Neural progenitor cell (in vitro differentiated cells): ENCODE measurements around the gene PTPRCAP.

Experiments used
- EZH2 ChIP-seq: fragments of 200-600 bp; sonication (generic); IDR thresholded peaks from 2 replicates; pipeline ENCODE4 v1.6.1; 2017; ENCODE audit warnings: antibody characterized with exemption, mild to moderate bottlenecking, moderate library complexity
- EZH2phosphoT487 ChIP-seq: fragments of 200-600 bp; sonication (generic); IDR thresholded peaks from 2 replicates; pipeline ENCODE4 v1.6.1; 2017; ENCODE audit warnings: antibody characterized with exemption
- TF ChIP-seq, protein P1 (sequence below): fragments of 200-600 bp; sonication (generic); IDR thresholded peaks from 2 replicates; pipeline ENCODE4 v1.5.1; 2017; ENCODE audit warnings: antibody characterized with exemption, mild to moderate bottlenecking

DNA sequence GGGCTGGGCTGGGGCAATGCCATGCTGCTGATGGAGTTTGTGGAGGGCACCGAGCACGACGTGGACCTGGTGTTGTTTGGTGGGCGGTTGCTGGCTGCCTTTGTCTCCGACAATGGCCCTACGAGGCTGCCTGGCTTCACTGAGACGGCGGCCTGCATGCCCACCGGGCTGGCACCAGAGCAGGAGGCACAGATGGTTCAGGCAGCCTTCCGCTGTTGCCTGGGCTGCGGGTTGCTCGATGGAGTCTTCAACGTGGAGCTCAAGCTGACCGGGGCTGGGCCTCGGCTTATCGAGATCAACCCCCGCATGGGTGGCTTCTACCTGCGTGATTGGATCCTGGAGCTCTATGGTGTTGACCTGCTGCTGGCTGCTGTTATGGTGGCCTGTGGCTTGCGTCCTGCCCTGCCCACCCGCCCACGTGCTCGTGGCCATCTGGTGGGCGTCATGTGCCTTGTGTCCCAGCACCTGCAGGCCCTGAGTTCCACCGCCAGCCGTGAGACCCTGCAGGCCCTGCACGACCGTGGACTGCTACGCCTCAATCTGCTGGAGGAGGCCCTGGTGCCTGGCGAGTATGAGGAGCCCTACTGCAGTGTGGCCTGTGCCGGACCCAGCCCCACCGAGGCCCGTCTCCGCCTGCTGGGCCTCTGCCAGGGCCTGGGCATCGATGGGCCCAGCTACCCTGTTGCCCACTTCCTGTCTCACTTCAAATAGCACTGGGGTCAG is 13.4 kb downstream of the PTPRCAP start:
- TF ChIP-seq, protein P1, sequence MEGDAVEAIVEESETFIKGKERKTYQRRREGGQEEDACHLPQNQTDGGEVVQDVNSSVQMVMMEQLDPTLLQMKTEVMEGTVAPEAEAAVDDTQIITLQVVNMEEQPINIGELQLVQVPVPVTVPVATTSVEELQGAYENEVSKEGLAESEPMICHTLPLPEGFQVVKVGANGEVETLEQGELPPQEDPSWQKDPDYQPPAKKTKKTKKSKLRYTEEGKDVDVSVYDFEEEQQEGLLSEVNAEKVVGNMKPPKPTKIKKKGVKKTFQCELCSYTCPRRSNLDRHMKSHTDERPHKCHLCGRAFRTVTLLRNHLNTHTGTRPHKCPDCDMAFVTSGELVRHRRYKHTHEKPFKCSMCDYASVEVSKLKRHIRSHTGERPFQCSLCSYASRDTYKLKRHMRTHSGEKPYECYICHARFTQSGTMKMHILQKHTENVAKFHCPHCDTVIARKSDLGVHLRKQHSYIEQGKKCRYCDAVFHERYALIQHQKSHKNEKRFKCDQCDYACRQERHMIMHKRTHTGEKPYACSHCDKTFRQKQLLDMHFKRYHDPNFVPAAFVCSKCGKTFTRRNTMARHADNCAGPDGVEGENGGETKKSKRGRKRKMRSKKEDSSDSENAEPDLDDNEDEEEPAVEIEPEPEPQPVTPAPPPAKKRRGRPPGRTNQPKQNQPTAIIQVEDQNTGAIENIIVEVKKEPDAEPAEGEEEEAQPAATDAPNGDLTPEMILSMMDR: no peak
- TF ChIP-seq EZH2 (no peak), EZH2phosphoT487 (no peak)
